ENCODE measurements around the gene ZFP92.

- TF ChIP-seq, protein P1, sequence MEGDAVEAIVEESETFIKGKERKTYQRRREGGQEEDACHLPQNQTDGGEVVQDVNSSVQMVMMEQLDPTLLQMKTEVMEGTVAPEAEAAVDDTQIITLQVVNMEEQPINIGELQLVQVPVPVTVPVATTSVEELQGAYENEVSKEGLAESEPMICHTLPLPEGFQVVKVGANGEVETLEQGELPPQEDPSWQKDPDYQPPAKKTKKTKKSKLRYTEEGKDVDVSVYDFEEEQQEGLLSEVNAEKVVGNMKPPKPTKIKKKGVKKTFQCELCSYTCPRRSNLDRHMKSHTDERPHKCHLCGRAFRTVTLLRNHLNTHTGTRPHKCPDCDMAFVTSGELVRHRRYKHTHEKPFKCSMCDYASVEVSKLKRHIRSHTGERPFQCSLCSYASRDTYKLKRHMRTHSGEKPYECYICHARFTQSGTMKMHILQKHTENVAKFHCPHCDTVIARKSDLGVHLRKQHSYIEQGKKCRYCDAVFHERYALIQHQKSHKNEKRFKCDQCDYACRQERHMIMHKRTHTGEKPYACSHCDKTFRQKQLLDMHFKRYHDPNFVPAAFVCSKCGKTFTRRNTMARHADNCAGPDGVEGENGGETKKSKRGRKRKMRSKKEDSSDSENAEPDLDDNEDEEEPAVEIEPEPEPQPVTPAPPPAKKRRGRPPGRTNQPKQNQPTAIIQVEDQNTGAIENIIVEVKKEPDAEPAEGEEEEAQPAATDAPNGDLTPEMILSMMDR (conservative IDR thresholded peaks at IDR 0.05), result no peak
- no peak for TF ChIP-seq EZH2 (IDR thresholded peaks at IDR 0.05; ENCODE audit: low read depth)
Measured at GRCh38 chrX:153443476-153444332, 32.4 kb downstream of the ZFP92 start.
